Measurements from ENCODE around the gene MTMR11. TPM values are rescaled to one million over a fixed set of nuclear protein-coding genes. Genes with fewer than 3 reads are reported as not detected.
A peak's percentile ranks its signal among the peaks of the same experiment; 100 is the strongest.

MTMR11 gene
- total and polyA plus RNA-seq, 10 of the 15 experiments (the other 5 are each of a cell fraction or from before 2014, with no cell fraction given) = 0.35 to 1.1 (median 0.73) TPM

- TF ChIP-seq PRDM15 (CRISPR knock-in tag; IDR thresholded peaks at IDR 0.05) = peak; percentile 58
- no peak for TF ChIP-seq BRCA1 (IDR thresholded peaks at IDR 0.05; ENCODE audit: low read depth, low read length)
- no peak for TF ChIP-seq HDGF (IDR thresholded peaks at IDR 0.05)
- TF ChIP-seq POU2F2 (IDR thresholded peaks at IDR 0.05; ENCODE audit: borderline replicate concordance, low read depth, low read length) = peak; percentile 98
- TF ChIP-seq, protein P1, sequence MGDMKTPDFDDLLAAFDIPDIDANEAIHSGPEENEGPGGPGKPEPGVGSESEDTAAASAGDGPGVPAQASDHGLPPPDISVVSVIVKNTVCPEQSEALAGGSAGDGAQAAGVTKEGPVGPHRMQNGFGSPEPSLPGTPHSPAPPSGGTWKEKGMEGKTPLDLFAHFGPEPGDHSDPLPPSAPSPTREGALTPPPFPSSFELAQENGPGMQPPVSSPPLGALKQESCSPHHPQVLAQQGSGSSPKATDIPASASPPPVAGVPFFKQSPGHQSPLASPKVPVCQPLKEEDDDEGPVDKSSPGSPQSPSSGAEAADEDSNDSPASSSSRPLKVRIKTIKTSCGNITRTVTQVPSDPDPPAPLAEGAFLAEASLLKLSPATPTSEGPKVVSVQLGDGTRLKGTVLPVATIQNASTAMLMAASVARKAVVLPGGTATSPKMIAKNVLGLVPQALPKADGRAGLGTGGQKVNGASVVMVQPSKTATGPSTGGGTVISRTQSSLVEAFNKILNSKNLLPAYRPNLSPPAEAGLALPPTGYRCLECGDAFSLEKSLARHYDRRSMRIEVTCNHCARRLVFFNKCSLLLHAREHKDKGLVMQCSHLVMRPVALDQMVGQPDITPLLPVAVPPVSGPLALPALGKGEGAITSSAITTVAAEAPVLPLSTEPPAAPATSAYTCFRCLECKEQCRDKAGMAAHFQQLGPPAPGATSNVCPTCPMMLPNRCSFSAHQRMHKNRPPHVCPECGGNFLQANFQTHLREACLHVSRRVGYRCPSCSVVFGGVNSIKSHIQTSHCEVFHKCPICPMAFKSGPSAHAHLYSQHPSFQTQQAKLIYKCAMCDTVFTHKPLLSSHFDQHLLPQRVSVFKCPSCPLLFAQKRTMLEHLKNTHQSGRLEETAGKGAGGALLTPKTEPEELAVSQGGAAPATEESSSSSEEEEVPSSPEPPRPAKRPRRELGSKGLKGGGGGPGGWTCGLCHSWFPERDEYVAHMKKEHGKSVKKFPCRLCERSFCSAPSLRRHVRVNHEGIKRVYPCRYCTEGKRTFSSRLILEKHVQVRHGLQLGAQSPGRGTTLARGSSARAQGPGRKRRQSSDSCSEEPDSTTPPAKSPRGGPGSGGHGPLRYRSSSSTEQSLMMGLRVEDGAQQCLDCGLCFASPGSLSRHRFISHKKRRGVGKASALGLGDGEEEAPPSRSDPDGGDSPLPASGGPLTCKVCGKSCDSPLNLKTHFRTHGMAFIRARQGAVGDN (IDR thresholded peaks at IDR 0.05) = peak; percentile 70
- TF ChIP-seq ATF7 (IDR thresholded peaks at IDR 0.05; ENCODE audit: low read depth) = no peak; the same call in 1 of the 2 replicates
- peak; percentile 75 for TF ChIP-seq CREB1 (IDR thresholded peaks at IDR 0.05; ENCODE audit: low read depth)
- TF ChIP-seq STAT3 (IDR thresholded peaks at IDR 0.05; ENCODE audit: low read depth, low read length) = no peak
- no peak for TF ChIP-seq CTCF (IDR thresholded peaks at IDR 0.05 in 2 of 3, conservative IDR thresholded peaks at IDR 0.05 in 1 of 3; ENCODE audit: control insufficient read depth in 2 of 3, extremely low read depth in 1 of 3, insufficient read depth in 1 of 3, low read depth in 3 of 3, low read length in 3 of 3)
- no peak for TF ChIP-seq HCFC1 (IDR thresholded peaks at IDR 0.05; ENCODE audit: low read length)
- TF ChIP-seq SMAD5 (IDR thresholded peaks at IDR 0.05; ENCODE audit: low read depth) = peak; percentile 40; the same call in 1 of the 2 replicates
- TF ChIP-seq BCL11A (IDR thresholded peaks at IDR 0.05; ENCODE audit: low read depth, low read length) = peak; percentile 9; the same call in 1 of the 2 replicates
- no peak for TF ChIP-seq NR2C1 (IDR thresholded peaks at IDR 0.05)
- TF ChIP-seq SREBF1 (IDR thresholded peaks at IDR 0.05; ENCODE audit: low read length) = no peak
- TF ChIP-seq SMARCA5 (IDR thresholded peaks at IDR 0.05) = peak; percentile 75
- TF ChIP-seq SIX5 (IDR thresholded peaks at IDR 0.05; ENCODE audit: low read depth, low read length, severe bottlenecking) = peak; percentile 4
- TF ChIP-seq RBBP5 (conservative IDR thresholded peaks at IDR 0.05) = no peak
Observed at GRCh38 chr1:149887456-149888246, 49.0 kb downstream of the MTMR11 start (continued).

Measured in GM12878 (cell line).